Astrocyte of the spinal cord (primary cell): ENCODE data around the gene ALKBH4.

Source experiments
- DNase-seq: peaks from one replicate; pipeline ENCODE4 v3.0.0; 2011; ENCODE audit warnings: low read depth, low spot score
- H3K4me3 ChIP-seq: 2 replicates; pipeline ENCODE4 v1.5.1; 2011; ENCODE audit warnings: low read depth, mild to moderate bottlenecking, low read length, moderate library complexity
- in situ Hi-C: cut with HindIII; loops from 2 replicates; pipeline ENCODE4 v1.10.0; 2017; ENCODE audit warnings: low sequenced_read_pairs
- TF ChIP-seq, protein P1 (sequence below): IDR thresholded peaks from 2 replicates; pipeline ENCODE4 v1.5.1; 2012; ENCODE audit warnings: low read depth, mild to moderate bottlenecking, low read length, inconsistent platforms

Gene ALKBH4

DNA sequence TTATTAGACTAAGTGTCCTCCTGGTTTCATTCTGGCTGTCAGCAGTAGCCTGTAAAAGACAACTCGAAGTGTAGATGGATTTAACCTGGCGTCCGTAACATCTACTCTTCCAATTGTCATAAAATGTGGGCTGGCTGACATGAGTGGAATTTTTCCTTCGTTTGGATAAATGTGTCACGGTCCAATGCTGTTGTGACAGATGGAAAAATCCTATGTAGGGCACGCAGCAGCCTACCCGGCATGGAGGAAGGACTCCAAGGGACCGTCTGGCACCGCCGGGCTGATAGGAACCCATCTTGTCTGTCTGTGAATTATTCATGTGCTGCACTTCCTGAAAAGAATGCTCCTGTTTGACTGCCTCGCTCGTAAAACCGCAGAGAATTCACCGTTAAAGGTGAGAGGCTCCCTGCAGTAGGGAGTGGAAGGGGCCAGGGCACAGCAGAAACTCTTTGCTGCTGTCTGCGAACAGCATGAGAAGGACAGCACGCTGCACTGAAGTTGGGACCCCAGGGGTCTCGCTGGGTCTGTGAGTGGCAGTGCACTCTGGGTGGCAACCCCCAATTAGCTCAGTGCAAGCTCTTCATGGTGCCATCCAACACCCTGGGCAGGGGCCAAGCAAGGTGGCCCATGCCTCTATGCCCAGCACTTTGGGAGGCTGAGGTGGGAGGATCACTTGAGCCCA is 32.9 kb downstream of the ALKBH4 start:
- TF ChIP-seq, protein P1, sequence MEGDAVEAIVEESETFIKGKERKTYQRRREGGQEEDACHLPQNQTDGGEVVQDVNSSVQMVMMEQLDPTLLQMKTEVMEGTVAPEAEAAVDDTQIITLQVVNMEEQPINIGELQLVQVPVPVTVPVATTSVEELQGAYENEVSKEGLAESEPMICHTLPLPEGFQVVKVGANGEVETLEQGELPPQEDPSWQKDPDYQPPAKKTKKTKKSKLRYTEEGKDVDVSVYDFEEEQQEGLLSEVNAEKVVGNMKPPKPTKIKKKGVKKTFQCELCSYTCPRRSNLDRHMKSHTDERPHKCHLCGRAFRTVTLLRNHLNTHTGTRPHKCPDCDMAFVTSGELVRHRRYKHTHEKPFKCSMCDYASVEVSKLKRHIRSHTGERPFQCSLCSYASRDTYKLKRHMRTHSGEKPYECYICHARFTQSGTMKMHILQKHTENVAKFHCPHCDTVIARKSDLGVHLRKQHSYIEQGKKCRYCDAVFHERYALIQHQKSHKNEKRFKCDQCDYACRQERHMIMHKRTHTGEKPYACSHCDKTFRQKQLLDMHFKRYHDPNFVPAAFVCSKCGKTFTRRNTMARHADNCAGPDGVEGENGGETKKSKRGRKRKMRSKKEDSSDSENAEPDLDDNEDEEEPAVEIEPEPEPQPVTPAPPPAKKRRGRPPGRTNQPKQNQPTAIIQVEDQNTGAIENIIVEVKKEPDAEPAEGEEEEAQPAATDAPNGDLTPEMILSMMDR, result no peak
- in situ Hi-C loops, result no loop called here
- no peak for DNase-seq
- H3K4me3 ChIP-seq, result no peak overlapping the region

DNA sequence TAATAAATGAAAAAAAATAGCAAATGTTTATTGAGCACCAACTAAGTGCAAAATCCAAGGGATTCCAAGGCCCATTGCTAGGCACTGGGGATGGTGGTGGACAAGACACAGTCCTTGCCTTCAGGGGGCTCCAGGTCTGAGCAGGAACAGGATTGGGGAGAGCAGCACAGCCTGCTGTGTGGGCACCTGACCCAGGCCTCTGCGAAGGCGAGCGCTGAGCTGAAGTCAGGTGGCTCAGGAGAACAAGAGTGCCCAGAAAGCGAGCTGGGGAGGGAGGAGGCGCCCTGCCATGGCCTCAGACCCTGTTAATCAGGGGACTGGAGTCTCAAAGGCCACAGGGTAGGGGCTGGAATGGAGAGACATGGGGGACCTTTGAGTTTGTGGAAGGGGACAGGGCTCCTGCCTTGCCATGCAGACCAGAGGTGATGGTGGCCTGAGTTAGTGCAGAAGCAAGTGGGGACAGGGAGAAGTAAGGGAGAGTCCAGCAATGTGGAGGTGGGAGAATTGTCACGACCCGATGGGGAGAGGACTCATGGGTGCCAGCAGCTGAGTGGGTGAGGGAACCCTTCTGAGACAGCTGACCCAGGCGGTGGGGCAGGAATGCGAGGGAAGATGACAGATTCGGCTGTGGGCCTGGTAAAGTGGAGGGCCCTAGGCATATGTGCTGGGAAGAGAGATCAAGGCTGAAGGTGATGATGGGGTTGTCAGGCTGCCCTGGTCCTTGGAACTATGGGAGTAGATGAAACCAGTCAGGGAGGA is 35.3 kb downstream of the ALKBH4 start:
- in situ Hi-C loops, result no loop called here
- no peak overlapping the region for H3K4me3 ChIP-seq
- DNase-seq, result no peak
- TF ChIP-seq, protein P1, result no peak

DNA sequence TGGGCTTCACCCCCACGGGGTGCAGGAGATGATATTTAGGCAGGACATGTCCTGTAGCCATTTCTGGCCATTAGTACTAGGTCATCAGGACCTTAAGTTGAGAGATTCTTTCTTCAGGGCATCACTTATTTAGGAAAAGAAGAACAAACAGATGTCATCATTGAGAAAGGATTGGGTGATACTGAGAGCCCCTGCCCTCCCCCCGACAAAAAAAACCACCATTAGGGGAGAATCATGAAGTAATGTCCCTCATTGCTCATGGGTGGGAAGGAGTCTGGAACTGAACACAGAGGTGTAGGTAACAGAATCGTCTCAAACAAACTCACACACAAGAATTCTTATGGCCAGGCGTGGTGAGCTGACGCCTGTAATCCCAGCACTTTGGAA is 37.7 kb downstream of the ALKBH4 start:
- TF ChIP-seq, protein P1, result no peak
- H3K4me3 ChIP-seq, result no peak overlapping the region
- in situ Hi-C loops, result no loop called here
- DNase-seq, result no peak

DNA sequence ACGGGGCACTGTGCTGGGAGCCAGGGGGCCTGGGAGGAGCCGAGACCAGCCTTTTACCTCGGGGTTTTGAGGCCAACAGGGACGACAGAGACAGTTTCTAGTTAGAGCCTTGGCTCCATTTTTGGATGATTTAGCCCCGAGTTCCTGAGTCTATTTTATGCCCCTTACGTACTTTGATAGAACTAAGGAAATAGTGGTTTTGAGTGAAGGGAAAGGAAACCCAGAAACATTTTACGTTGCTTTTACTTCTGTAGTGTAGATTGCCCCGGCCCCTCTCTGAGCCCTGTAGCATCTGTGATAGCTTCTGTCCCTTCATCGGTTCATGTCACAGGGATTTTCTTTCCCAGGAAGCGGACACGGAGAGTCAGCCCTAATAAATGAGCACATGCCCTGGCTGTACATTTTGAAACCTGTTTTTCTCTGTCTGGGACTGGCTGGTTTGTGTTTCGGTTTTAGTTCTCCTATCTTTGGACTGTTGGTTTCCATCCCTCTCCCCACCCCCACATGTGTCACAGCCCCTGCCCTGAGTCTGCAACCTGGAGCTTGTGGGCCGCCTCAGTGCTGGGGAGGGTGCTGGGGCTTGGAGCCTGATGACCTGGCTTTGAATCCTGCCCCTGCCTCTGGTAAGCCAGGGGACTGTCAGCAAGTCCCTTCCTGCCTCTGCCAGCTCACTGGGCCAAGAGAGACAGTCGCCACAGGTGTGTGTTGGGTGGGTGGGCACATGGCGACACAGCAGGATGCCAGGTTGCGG is 38.2 kb downstream of the ALKBH4 start:
- TF ChIP-seq, protein P1, result no peak
- in situ Hi-C loops, result no loop called here
- no peak for DNase-seq
- H3K4me3 ChIP-seq, result no peak overlapping the region

DNA sequence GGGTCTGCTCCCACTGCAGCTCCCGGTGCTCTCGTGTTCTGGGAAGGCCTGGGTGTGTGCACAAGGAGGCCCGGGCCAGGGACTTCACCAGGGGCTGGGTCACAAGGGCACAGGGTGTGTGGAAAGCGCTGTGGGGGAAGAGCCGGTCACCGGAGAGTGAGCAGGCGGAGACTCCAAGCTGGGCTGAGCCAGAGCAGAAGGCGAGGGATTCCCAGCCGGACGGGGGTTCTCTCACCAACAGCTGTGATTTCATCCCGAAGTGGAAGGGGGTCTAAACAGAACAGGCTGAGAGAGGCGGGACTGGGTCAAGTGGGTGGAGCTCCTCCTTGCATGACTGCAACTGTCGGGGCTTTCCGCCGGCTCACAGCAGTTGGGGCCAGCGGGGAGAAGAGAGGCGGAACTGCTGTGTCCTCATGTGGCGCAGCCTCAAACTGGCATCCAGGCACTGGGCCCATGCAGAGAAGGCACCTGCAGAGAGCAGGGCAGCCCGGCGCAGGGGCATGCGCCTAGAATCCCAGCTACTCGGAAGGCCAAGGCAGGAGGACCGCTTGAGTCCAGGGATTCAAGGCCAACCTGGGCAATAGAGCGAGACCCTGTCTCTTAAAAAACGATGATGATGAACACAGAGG is 38.9 kb downstream of the ALKBH4 start:
- in situ Hi-C loops, result no loop called here
- TF ChIP-seq, protein P1, result no peak
- DNase-seq, result no peak
- no peak overlapping the region for H3K4me3 ChIP-seq

DNA sequence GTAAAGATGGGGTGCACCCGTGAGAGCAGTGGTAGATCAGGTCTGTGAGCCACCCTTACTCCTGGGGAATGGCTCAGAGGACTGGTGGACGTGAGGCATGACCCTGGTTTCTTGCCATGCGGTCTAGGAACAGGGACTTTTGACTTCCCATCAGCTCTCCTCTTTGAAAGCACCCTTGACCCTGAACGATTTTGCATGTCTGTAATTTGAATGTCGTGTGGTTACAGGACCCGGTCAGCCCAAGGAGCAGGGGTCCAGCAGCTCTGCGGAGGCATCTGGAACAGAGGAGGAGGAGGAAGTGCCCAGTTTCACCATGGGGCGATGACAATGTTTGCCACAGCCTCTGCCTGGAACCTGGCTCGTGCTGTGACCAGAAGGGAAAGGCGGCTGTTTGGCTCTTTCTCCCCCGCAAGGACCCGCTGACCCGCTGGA is 39.9 kb downstream of the ALKBH4 start:
- TF ChIP-seq, protein P1, result no peak
- DNase-seq, result no peak
- H3K4me3 ChIP-seq, result no peak overlapping the region
- in situ Hi-C loops, result no loop called here
